Measurements from ENCODE around the gene FAIM. TPM values are rescaled to one million over a fixed set of nuclear protein-coding genes. Genes with fewer than 3 reads are reported as not detected.

The FAIM gene
- total RNA-seq, 1 experiment from 2014 or later = 6.4 TPM

GRCh38 chr3:138657508-138657907 is 48.9 kb downstream of the FAIM start (continued):
- TF ChIP-seq, protein P1, sequence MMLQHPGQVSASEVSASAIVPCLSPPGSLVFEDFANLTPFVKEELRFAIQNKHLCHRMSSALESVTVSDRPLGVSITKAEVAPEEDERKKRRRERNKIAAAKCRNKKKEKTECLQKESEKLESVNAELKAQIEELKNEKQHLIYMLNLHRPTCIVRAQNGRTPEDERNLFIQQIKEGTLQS (CRISPR knock-in tag; conservative IDR thresholded peaks at IDR 0.05) = no peak

DNA sequence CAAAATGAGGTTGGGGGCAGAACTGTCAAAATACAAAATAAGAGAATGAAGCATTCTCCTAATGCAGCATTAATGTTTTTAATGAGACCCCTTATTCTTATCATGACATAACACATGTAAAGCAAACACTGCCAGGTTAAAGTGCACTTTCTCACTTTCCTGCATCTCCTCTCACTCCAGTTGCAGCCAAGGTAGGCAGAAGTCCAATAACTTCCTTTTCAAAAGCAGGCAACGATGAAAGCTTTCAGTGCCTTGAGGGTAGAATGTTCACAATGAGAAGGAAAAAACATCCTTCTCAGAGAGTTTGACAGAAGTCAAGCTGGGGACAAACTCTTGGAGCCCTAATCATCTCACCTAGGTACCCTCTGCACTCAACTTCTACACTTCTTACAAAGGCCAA is 59.5 kb downstream of the FAIM start:
- H3K36me3 Mint-ChIP-seq = peaks cover 26% of the 10 kb centered on the region
- no peak for DNase-seq (ENCODE audit: low spot score)
- POLR2A ChIA-PET = no interaction called here
- no peaks in the 10 kb centered on the region for H3K27me3 Mint-ChIP-seq (ENCODE audit: low read depth)
- H3K4me3 Mint-ChIP-seq = no peak overlapping the region
- no peak overlapping the region for H3K27ac Mint-ChIP-seq
- no peaks in the 10 kb centered on the region for H3K9me3 Mint-ChIP-seq
- TF ChIP-seq STAT6 (CRISPR knock-in tag; conservative IDR thresholded peaks at IDR 0.05; ENCODE audit: low read depth) = no peak
- H3K4me1 Mint-ChIP-seq = peaks cover 13% of the 10 kb centered on the region
- CTCF ChIA-PET = interaction anchor here (1.1 to 2.5 kb wide), 2 partner anchors 230 to 255 kb away, joined by 3 to 9 read pairs; no protein-coding TSS in a partner anchor
- no peak for ATAC-seq

DNA sequence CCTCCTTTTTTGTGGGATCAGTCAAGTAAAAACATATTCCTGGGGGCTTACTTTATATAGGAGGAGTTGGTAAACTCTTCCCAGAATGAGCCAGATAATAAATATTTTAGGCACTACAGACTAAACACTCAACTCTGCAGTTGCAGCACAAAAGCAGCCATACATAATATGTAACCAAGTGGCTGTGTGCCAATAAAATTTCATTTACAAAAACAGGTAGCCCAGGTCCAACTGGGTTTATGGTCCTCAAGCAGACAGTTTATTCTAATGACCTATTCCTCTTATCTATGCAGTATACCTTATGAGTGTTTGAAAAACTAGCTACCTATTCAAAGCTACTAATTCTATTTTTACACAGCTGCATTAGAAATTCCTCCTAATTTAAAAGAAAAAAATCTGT is 61.8 kb downstream of the FAIM start:
- ChIA-PET CTCF (interaction anchor here (1.0 to 1.7 kb wide), 5 partner anchors 9 to 253 kb away, joined by 3 to 6 read pairs (median 5); no protein-coding TSS in a partner anchor), POLR2A (no interaction called here)
- ATAC-seq (no peak), DNase-seq (ENCODE audit: low spot score) (no peak)
- H3K4me1 Mint-ChIP-seq = peaks cover 26% of the 10 kb centered on the region
- H3K36me3 Mint-ChIP-seq = peaks cover 21% of the 10 kb centered on the region
- peaks cover 6% of the 10 kb centered on the region for H3K9me3 Mint-ChIP-seq
- no peaks in the 10 kb centered on the region for H3K27me3 Mint-ChIP-seq (ENCODE audit: low read depth)
- H3K27ac Mint-ChIP-seq = no peak overlapping the region
- no peak overlapping the region for H3K4me3 Mint-ChIP-seq
- TF ChIP-seq FOXJ3 (CRISPR knock-in tag; IDR thresholded peaks at IDR 0.05; ENCODE audit: borderline replicate concordance) (no peak), ZMAT4 (CRISPR knock-in tag; IDR thresholded peaks at IDR 0.05) (no peak), KAT7 (CRISPR knock-in tag; IDR thresholded peaks at IDR 0.05; ENCODE audit: borderline replicate concordance) (no peak), ZNF138 (CRISPR knock-in tag; conservative IDR thresholded peaks at IDR 0.05) (no peak), SP1 (CRISPR knock-in tag; conservative IDR thresholded peaks at IDR 0.05) (no peak), TCF7 (CRISPR knock-in tag; IDR thresholded peaks at IDR 0.05; ENCODE audit: low read depth) (no peak), SMAD3 (CRISPR knock-in tag; IDR thresholded peaks at IDR 0.05; ENCODE audit: borderline replicate concordance) (no peak)
- TF ChIP-seq, protein P2, sequence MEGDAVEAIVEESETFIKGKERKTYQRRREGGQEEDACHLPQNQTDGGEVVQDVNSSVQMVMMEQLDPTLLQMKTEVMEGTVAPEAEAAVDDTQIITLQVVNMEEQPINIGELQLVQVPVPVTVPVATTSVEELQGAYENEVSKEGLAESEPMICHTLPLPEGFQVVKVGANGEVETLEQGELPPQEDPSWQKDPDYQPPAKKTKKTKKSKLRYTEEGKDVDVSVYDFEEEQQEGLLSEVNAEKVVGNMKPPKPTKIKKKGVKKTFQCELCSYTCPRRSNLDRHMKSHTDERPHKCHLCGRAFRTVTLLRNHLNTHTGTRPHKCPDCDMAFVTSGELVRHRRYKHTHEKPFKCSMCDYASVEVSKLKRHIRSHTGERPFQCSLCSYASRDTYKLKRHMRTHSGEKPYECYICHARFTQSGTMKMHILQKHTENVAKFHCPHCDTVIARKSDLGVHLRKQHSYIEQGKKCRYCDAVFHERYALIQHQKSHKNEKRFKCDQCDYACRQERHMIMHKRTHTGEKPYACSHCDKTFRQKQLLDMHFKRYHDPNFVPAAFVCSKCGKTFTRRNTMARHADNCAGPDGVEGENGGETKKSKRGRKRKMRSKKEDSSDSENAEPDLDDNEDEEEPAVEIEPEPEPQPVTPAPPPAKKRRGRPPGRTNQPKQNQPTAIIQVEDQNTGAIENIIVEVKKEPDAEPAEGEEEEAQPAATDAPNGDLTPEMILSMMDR (IDR thresholded peaks at IDR 0.05) = no peak

DNA sequence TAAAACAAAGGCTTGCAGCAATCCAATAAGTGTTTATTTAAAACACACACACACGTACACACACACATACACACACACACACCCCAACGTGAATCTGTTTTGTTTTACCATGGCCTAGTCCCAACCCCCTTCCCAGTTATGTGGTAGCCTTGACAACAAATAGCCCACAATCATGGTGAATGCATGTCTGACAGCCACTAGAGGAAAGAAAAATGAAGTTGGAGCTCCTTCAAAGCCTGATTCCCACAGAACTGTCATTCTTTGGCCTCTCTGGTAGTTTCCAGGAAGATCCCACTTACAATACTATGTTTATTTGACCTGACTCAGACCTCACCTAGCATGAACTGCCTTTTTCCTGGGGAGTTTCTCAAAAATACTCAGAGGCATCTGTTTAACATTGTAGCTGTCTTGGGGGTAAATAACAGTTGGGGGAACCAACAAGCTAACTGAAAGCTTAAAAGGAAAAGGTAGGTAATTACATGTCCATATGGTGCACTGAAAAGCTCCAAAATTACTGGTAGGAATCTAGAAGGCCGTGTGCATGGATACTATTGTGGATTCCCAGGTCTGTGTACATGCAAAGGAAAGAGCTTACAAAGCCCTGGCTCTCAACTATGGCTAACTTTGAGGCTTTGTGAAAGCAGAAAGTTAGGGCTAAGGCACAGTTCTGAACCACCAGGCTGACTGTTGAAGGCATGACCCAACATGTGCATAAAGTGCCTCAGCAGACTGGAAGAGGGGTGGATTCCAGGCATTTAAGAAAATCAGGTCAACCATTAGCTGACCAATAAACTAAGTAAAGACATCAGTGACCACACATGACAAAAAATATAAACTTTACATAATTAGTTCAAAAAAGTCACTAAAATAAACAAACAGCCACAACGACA is 65.3 kb downstream of the FAIM start:
- no peak overlapping the region for H3K4me3 Mint-ChIP-seq
- peak overlapping the region; percentile 82 for H3K27ac Mint-ChIP-seq
- ChIA-PET CTCF (interaction anchor here (1.2 to 1.6 kb wide), 6 partner anchors 80 to 262 kb away, joined by 3 to 8 read pairs (median 7); partner anchors contain the start of gene CEP70), POLR2A (interaction anchor here (0.6 kb wide), 1 partner anchor 166 kb away, joined by 8 read pairs; no protein-coding TSS in a partner anchor)
- no peak for DNase-seq (ENCODE audit: low spot score)
- H3K36me3 Mint-ChIP-seq = peaks cover 30% of the 10 kb centered on the region
- ATAC-seq = peak; percentile 58
- no peaks in the 10 kb centered on the region for H3K27me3 Mint-ChIP-seq (ENCODE audit: low read depth)
- peaks cover 20% of the 10 kb centered on the region for H3K9me3 Mint-ChIP-seq
- H3K4me1 Mint-ChIP-seq = peaks cover 26% of the 10 kb centered on the region
- TF ChIP-seq SP1 (CRISPR knock-in tag; conservative IDR thresholded peaks at IDR 0.05) (no peak), ZNF396 (CRISPR knock-in tag; IDR thresholded peaks at IDR 0.05; ENCODE audit: borderline replicate concordance) (no peak), ELF4 (CRISPR knock-in tag; IDR thresholded peaks at IDR 0.05; ENCODE audit: low read depth) (no peak), ATF1 (CRISPR knock-in tag; IDR thresholded peaks at IDR 0.05) (no peak), NFYB (CRISPR knock-in tag; conservative IDR thresholded peaks at IDR 0.05; ENCODE audit: low read depth) (no peak), SOX15 (CRISPR knock-in tag; IDR thresholded peaks at IDR 0.05) (no peak), GABPB1 (CRISPR knock-in tag; IDR thresholded peaks at IDR 0.05) (no peak), PRRX2 (CRISPR knock-in tag; IDR thresholded peaks at IDR 0.05) (no peak), NR1H2 (CRISPR knock-in tag; IDR thresholded peaks at IDR 0.05) (no peak)
- TF ChIP-seq, protein P2 (IDR thresholded peaks at IDR 0.05) = no peak

All from WTC11 (cell line).